H1 (cell line): ENCODE data around the gene CHRNA5. TPM values are rescaled to one million over a fixed set of nuclear protein-coding genes. Genes with fewer than 3 reads are reported as not detected.

ENCODE experiments used
- CTCF ChIA-PET: fragments of 300-600 bp; sonication (Branson Sonifier 250); formaldehyde crosslinking; loops from one replicate; lab custom pipeline; 2021; ENCODE audit not compliant: partially characterized antibody; lab: Charles Lee
- POLR2A ChIA-PET: fragments of 300-600 bp; sonication (Branson Sonifier 250); formaldehyde crosslinking; loops from one replicate; lab custom pipeline; 2021; ENCODE audit warnings: inconsistent platforms; ENCODE audit not compliant: partially characterized antibody; lab: Charles Lee
- DNase-seq, 2 experiments: peaks; one replicate each; pipeline versions ENCODE4 v3.0.0 to v3.0.0-alpha.2; 2010 to 2022; ENCODE audit warnings: low spot score in 2 of 2, low read depth in 1 of 2, mixed read lengths in 1 of 2
- FAIRE-seq: peaks from 2 replicates; lab custom pipeline; 2011; peaks lifted over from hg19 to GRCh38; lab: Jason Lieb, UNC
- H2AFZ ChIP-seq: 2 replicates; pipeline ENCODE4 v1.8.1; 2012; ENCODE audit warnings: low read length, inconsistent platforms
- H2AK5ac ChIP-seq: 2 replicates; pipeline ENCODE4 v1.6.1; 2013; ENCODE audit warnings: low read depth, low read length
- H2BK120ac ChIP-seq: replicated peaks from 2 replicates; pipeline ENCODE3; 2013; ENCODE audit warnings: low read depth, low read length, inconsistent platforms
- H2BK12ac ChIP-seq: 2 replicates; pipeline ENCODE4 v1.6.1; 2013; ENCODE audit warnings: low read depth, low read length
- H2BK15ac ChIP-seq: 2 replicates; pipeline ENCODE4 v1.6.1; 2013; ENCODE audit warnings: low read length
- H2BK20ac ChIP-seq: 2 replicates; pipeline ENCODE4 v1.6.1; 2013; ENCODE audit warnings: low read length
- H2BK5ac ChIP-seq: 2 replicates; pipeline ENCODE4 v1.6.1; 2013; ENCODE audit warnings: low read depth, low read length
- H3K14ac ChIP-seq: 2 replicates; pipeline ENCODE4 v1.6.1; 2013; ENCODE audit warnings: inconsistent platforms; ENCODE audit not compliant: insufficient read length
- H3K18ac ChIP-seq: 2 replicates; pipeline ENCODE4 v1.6.1; 2013; ENCODE audit warnings: low read length; ENCODE audit errors: extremely low read depth
- H3K23ac ChIP-seq: 2 replicates; pipeline ENCODE4 v1.6.1; 2013; ENCODE audit warnings: inconsistent platforms; ENCODE audit not compliant: insufficient read length
- H3K23me2 ChIP-seq: 2 replicates; pipeline ENCODE4 v1.6.1; 2013; ENCODE audit warnings: low read depth, low read length
- H3K27ac ChIP-seq: 2 replicates; pipeline ENCODE4 v1.6.1; 2011; ENCODE audit warnings: low read depth, low read length, inconsistent platforms
- H3K27me3 ChIP-seq, 4 experiments: replicated peaks in 1 of 4; 1 replicate in 1 of 4; 2 replicates in 3 of 4; pipeline versions ENCODE4 v1.6.1 to v1.8.1; 2011 to 2013; ENCODE audit warnings: low read length in 3 of 4, mild to moderate bottlenecking in 3 of 4, inconsistent platforms in 2 of 4, mixed read lengths in 2 of 4, moderate library complexity in 1 of 4; ENCODE audit not compliant: control insufficient read depth in 3 of 4, insufficient read depth in 3 of 4; ENCODE audit errors: extremely low read depth in 1 of 4
- H3K36me3 ChIP-seq, 4 experiments: 2 replicates each; pipeline versions ENCODE4 v1.6.1 to v1.8.1; 2011 to 2013; ENCODE audit warnings: mild to moderate bottlenecking in 4 of 4, low read length in 3 of 4, moderate library complexity in 2 of 4, control low read depth in 1 of 4, inconsistent platforms in 1 of 4; ENCODE audit not compliant: insufficient read depth in 4 of 4, control insufficient read depth in 2 of 4
- H3K4ac ChIP-seq: replicated peaks from 2 replicates; pipeline ENCODE3; 2013; ENCODE audit warnings: low read length, low read depth, mixed read lengths, inconsistent platforms; ENCODE audit not compliant: insufficient read length
- H3K4me1 ChIP-seq, 4 experiments: replicated peaks in 1 of 4; 1 replicate in 1 of 4; 2 replicates in 3 of 4; pipeline versions ENCODE4 v1.6.1 to v1.8.1; 2011 to 2013; ENCODE audit warnings: low read length in 3 of 4, inconsistent platforms in 2 of 4, mixed read lengths in 1 of 4; ENCODE audit not compliant: insufficient read depth in 4 of 4, control insufficient read depth in 3 of 4
- H3K4me2 ChIP-seq, 2 experiments: 2 replicates each; pipeline versions ENCODE4 v1.6.1 to v1.8.1; 2011 to 2013; ENCODE audit warnings: low read depth in 2 of 2, low read length in 2 of 2, control low read depth in 1 of 2, inconsistent platforms in 1 of 2, mild to moderate bottlenecking in 1 of 2; ENCODE audit not compliant: insufficient read depth in 1 of 2
- H3K4me3 ChIP-seq, 4 experiments: fragments of 200-600, 300-600 bp in 1 of 4; sonication (generic), shearing (Covaris generic), sonication (Bioruptor Twin) in 1 of 4; 2 replicates each; pipeline versions ENCODE4 v1.5.1 to v1.8.1; 2011 to 2016; ENCODE audit warnings: low read length in 4 of 4, low read depth in 3 of 4, control low read depth in 2 of 4, inconsistent platforms in 2 of 4, mild to moderate bottlenecking in 2 of 4, mixed read lengths in 1 of 4, moderate library complexity in 1 of 4; ENCODE audit not compliant: insufficient read depth in 2 of 4; ENCODE audit errors: extremely low read depth in 1 of 4
- H3K56ac ChIP-seq: replicated peaks from 2 replicates; pipeline ENCODE3; 2013; ENCODE audit warnings: low read depth, mild to moderate bottlenecking, mixed read lengths, low read length, inconsistent platforms; ENCODE audit not compliant: insufficient read length
- H3K79me1 ChIP-seq: 2 replicates; pipeline ENCODE4 v1.6.1; 2013; ENCODE audit warnings: low read depth, low read length, control low read depth
- H3K79me2 ChIP-seq, 2 experiments: 2 replicates each; pipeline versions ENCODE4 v1.6.1 to v1.8.1; 2012 to 2013; ENCODE audit warnings: low read length in 2 of 2, mild to moderate bottlenecking in 2 of 2, inconsistent platforms in 1 of 2; ENCODE audit not compliant: insufficient read depth in 2 of 2, control insufficient read depth in 1 of 2
- H3K9ac ChIP-seq, 4 experiments: replicated peaks in 1 of 4; 1 replicate in 1 of 4; 2 replicates in 3 of 4; pipeline versions ENCODE4 v1.6.1 to v1.8.1; 2011 to 2013; ENCODE audit warnings: low read depth in 3 of 4, low read length in 3 of 4, control low read depth in 2 of 4, mild to moderate bottlenecking in 2 of 4, moderate library complexity in 2 of 4, inconsistent platforms in 1 of 4; ENCODE audit errors: extremely low read depth in 1 of 4
- H3K9me3 ChIP-seq, 2 experiments: 2 replicates each; pipeline versions ENCODE4 v1.6.1 to v1.8.1; 2012 to 2013; ENCODE audit warnings: mild to moderate bottlenecking in 2 of 2, moderate library complexity in 2 of 2, control low read depth in 1 of 2, inconsistent platforms in 1 of 2, low read depth in 1 of 2, low read length in 1 of 2, mixed read lengths in 1 of 2; ENCODE audit not compliant: insufficient read depth in 2 of 2
- H4K20me1 ChIP-seq, 2 experiments: replicated peaks in 1 of 2; 2 replicates each; pipeline versions ENCODE3 to v1.8.1; 2011 to 2013; ENCODE audit warnings: inconsistent platforms in 2 of 2, low read length in 2 of 2, mild to moderate bottlenecking in 1 of 2; ENCODE audit not compliant: insufficient read depth in 2 of 2, control insufficient read depth in 1 of 2
- H4K5ac ChIP-seq: 2 replicates; pipeline ENCODE4 v1.6.1; 2013; ENCODE audit warnings: low read length, low read depth, mixed read lengths, inconsistent platforms; ENCODE audit not compliant: insufficient read length
- H4K8ac ChIP-seq: 2 replicates; pipeline ENCODE4 v1.8.0; 2013; ENCODE audit warnings: mild to moderate bottlenecking, moderate library complexity, low read length, inconsistent platforms; ENCODE audit not compliant: insufficient read depth; ENCODE audit errors: extremely low read depth
- H4K91ac ChIP-seq: replicated peaks from 2 replicates; pipeline ENCODE3; 2013; ENCODE audit warnings: low read length, mixed read lengths, inconsistent platforms; ENCODE audit not compliant: insufficient read length
- ASH2L ChIP-seq: fragments of 200-600, 300-600 bp; sonication (generic); IDR thresholded peaks from one replicate; pipeline ENCODE4 v1.7.1; 2017; ENCODE audit warnings: low read length
- BRCA1 ChIP-seq: IDR thresholded peaks from 2 replicates; pipeline ENCODE4 v1.6.1; 2012; ENCODE audit warnings: low read depth, low read length, improper control_type of control experiment
- CEBPB ChIP-seq: IDR thresholded peaks from 2 replicates; pipeline ENCODE4 v1.6.1; 2012; ENCODE audit warnings: low read depth, low read length
- EZH2 ChIP-seq: fragments of 200-600 bp; sonication (generic); IDR thresholded peaks from 2 replicates; pipeline ENCODE4 v1.7.1; 2012; ENCODE audit warnings: low read depth, mild to moderate bottlenecking, moderate library complexity, low read length, inconsistent platforms; ENCODE audit not compliant: severe bottlenecking
- HDAC2 ChIP-seq, 2 experiments: fragments of 300-600 bp in 1 of 2; sonication (generic) in 1 of 2; IDR thresholded peaks; 2 replicates each; pipeline ENCODE4 v1.6.1; 2011 to 2012; ENCODE audit warnings: low read depth in 2 of 2, low read length in 2 of 2, mild to moderate bottlenecking in 2 of 2, moderate library complexity in 2 of 2, borderline replicate concordance in 1 of 2, inconsistent platforms in 1 of 2
- WGBS, 2 experiments: shearing (Covaris generic) in 1 of 2; methylation state at CpG; one replicate each; pipeline versions ENCODE4 v1.1.6 to v1.1.7; 2013 to 2015; ENCODE audit warnings: low lambda C conversion rate in 2 of 2, mixed read lengths in 2 of 2, inconsistent platforms in 1 of 2, low coverage in 1 of 2, missing lambda C conversion rate in 1 of 2; ENCODE audit not compliant: insufficient replicate concordance in 2 of 2, insufficient coverage in 1 of 2, insufficient read length in 1 of 2; ENCODE audit errors: extremely low coverage in 1 of 2, missing lambda C conversion rate in 1 of 2; 5-methylcytosine and 5-hydroxymethylcytosine counted together
- polyA plus RNA-seq, 7 experiments: library from polyadenylated mRNA; depleted of rRNA in 3 of 7; stranded (reverse) in 5 of 7; unstranded in 2 of 7; fragments of >200 nt in 5 of 7; fragments of 200-250 nt in 2 of 7; gene quantifications; 1 replicate in 5 of 7; 2 replicates in 1 of 7; 4 replicates in 1 of 7; pipeline versions ENCODE4 v1.2.1 to v1.2.3, GENCODE V29; 2011 to 2013; ENCODE audit warnings: missing spikeins in 2 of 7, mixed read lengths in 2 of 7
- total RNA-seq: library from RNA; stranded (reverse); fragmentation: NEBNext Ultra II Directional; extraction: Animal tissue kit (Norgen Biotek cat#: 25700); gene quantifications from 2 replicates; pipeline ENCODE4 v1.2.1, GENCODE V29; 2021

CHRNA5 gene
- total and polyA plus RNA-seq, 2 of the 8 experiments (the other 6 are each of a cell fraction or from before 2014, with no cell fraction given): 13.5 to 31.4 TPM

DNA sequence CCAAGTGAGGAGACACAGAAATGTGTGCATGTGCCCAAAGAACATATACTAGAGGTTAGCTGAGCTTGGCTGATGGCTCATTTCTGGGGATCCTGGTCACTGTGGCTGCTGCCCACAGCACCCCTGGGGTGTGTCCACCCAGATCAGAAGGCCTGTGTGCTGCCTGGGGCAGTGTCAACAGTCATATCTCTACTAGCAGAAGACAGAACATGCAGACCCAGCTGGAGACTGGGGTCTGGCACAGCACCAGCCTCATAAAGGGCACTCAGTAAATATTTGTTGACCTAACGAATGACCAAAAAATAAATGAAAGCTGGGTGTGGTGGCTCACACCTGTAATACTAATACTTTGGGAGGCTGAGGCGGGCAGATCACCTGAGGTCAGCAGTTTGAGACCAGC is 39.1 kb downstream of the CHRNA5 start:
- no peak overlapping the region for H2BK120ac ChIP-seq

More for the DNA sequence above, 39.1 kb downstream of the CHRNA5 start:
- H3K4me2 ChIP-seq: no peak overlapping the region
- H3K14ac ChIP-seq: no peak overlapping the region
- H2AK5ac ChIP-seq: no peak overlapping the region
- H3K36me3 ChIP-seq: peaks cover 0 to 3% (median 0%) of the 10 kb centered on the region in 4 experiments; a peak in 1 of 8 replicates
- H3K23ac ChIP-seq: no peak overlapping the region
- H3K23me2 ChIP-seq: no peaks in the 10 kb centered on the region
- no peak overlapping the region for H2BK12ac ChIP-seq
- no peak overlapping the region for H2BK20ac ChIP-seq
- no peak overlapping the region for H2BK15ac ChIP-seq
- no peaks in the 10 kb centered on the region for H3K79me2 ChIP-seq
- TF ChIP-seq CEBPB (no peak), ASH2L (no peak), BRCA1 (no peak), HDAC2 (IDR thresholded peaks at IDR 0.05; ENCODE audit: borderline replicate concordance in 1 of 2, low read depth in 2 of 2, low read length in 2 of 2) (no peak), EZH2 (no peak)
- DNase-seq (no peak), FAIRE-seq (no peak)
- ChIA-PET POLR2A (interaction anchor here (0.6 kb wide), 1 partner anchor 60 kb away, joined by 4 read pairs; no protein-coding TSS in a partner anchor), CTCF (interaction anchor here (0.6 to 2.6 kb wide), 4 partner anchors 13 to 305 kb away, joined by 3 to 9 read pairs (median 5); partner anchors contain the start of gene SKIC8)
- no peaks in the 10 kb centered on the region for H4K20me1 ChIP-seq
- no peak overlapping the region for H3K4me3 ChIP-seq
- H3K9ac ChIP-seq: no peak overlapping the region
- H3K27me3 ChIP-seq: no peaks in the 10 kb centered on the region
- H4K5ac ChIP-seq: no peak overlapping the region
- no peaks in the 10 kb centered on the region for H3K79me1 ChIP-seq
- H3K4me1 ChIP-seq: no peaks in the 10 kb centered on the region
- H3K27ac ChIP-seq: no peak overlapping the region
- H4K8ac ChIP-seq: no peak overlapping the region
- no peak overlapping the region for H4K91ac ChIP-seq
- H2AFZ ChIP-seq: no peak overlapping the region
- 89% methylated on average over 2 of the region's 2 CpGs; no CpG with 5 or more reads in 1 of the 2 experiments for WGBS, 2 experiments
- H3K9me3 ChIP-seq: peaks cover 4 to 16% of the 10 kb centered on the region in 2 experiments; a peak in 1 of 4 replicates
- H3K56ac ChIP-seq: no peak overlapping the region
- H3K18ac ChIP-seq: no peak overlapping the region
- no peak overlapping the region for H2BK5ac ChIP-seq
- no peak overlapping the region for H3K4ac ChIP-seq
